Adrenal gland (tissue), 12 donors: ENCODE data around the gene GAN. TPM values are rescaled to one million over a fixed set of nuclear protein-coding genes. Genes with fewer than 3 reads are reported as not detected.
"Not testable (repeated sequence)": the region's sequence is repeated elsewhere in the genome, so short reads cannot be mapped to it uniquely, and the experiment has no call there.

ENCODE experiments used
- DNase-seq, 7 donors: peaks; one replicate each; pipeline ENCODE4 v3.0.0-alpha.2; 2019 to 2020
- H3K27ac ChIP-seq, 5 donors: fragments of 200-600 bp; sonication (generic) in 4 of 5; 1 replicate in 3 of 5; 2 replicates in 2 of 5; pipeline versions ENCODE4 v1.5.1 to v1.8.0; 2016 to 2020; ENCODE audit warnings: mild to moderate bottlenecking in 1 of 5
- H3K27me3 ChIP-seq: fragments of 200-600 bp; 2 replicates; pipeline ENCODE4 v1.8.0; 2021
- H3K36me3 ChIP-seq, 2 donors: fragments of 200-600 bp; replicated peaks in 1 of 2; 1 replicate in 1 of 2; 2 replicates in 1 of 2; pipeline versions ENCODE4 v1.5.1 to v1.8.0; 2018 to 2022
- H3K4me1 ChIP-seq, 2 donors: fragments of 200-600 bp; replicated peaks in 1 of 2; 1 replicate in 1 of 2; 2 replicates in 1 of 2; pipeline versions ENCODE4 v1.5.1 to v1.8.0; 2018 to 2021
- H3K4me3 ChIP-seq, 4 donors: fragments of 200-600 bp; sonication (generic) in 3 of 4; one replicate each; pipeline ENCODE4 v1.5.1; 2016 to 2018
- H3K9me3 ChIP-seq, 3 donors: fragments of 200-600 bp; sonication (generic) in 1 of 3; replicated peaks in 1 of 3; 1 replicate in 2 of 3; 2 replicates in 1 of 3; pipeline versions ENCODE4 v1.5.1 to v1.8.0; 2016 to 2021
- CTCF ChIP-seq, 6 experiments: fragments of 450-650 bp in 4 of 6; fragments of 200-600 bp in 2 of 6; sonication (generic) in 1 of 6; IDR thresholded peaks; 1 replicate in 5 of 6; 2 replicates in 1 of 6; pipeline versions ENCODE4 v1.5.1 to v1.8.0; 2016 to 2021; ENCODE audit warnings: antibody characterized with exemption in 6 of 6, mild to moderate bottlenecking in 2 of 6, moderate library complexity in 1 of 6
- POLR2A ChIP-seq, 2 donors: fragments of 450-650 bp; IDR thresholded peaks; one replicate each; pipeline ENCODE4 v1.6.1; 2017; ENCODE audit warnings: antibody characterized with exemption in 2 of 2, mild to moderate bottlenecking in 2 of 2, moderate library complexity in 1 of 2
- WGBS, 4 donors: extraction: QIAGEN DNeasy Blood & Tissue Kit in 2 of 4; methylation state at CpG; one replicate each; pipeline versions ENCODE4 v1.1.5 to v1.1.7; 2013 to 2017; 5-methylcytosine and 5-hydroxymethylcytosine counted together
- intact Hi-C, 2 donors: fragments of 100-400 bp; cut with DNase I; formaldehyde crosslinking; loops; one replicate each; pipeline versions ENCODE4 v1.14.1 to v1.15.0; 2022 to 2023
- polyA plus RNA-seq, 3 donors: library from polyadenylated mRNA; stranded (reverse); fragments of 200-250 nt in 2 of 3; fragments of 350-450 nt in 1 of 3; fragmentation: Illumina TruSeq in 1 of 3; extraction: RNeasy Lipid Tissue Mini Kit (QIAGEN cat#74804) in 1 of 3; gene quantifications; one replicate each; pipeline ENCODE4 v1.2.3, GENCODE V29; 2013 to 2014
- total RNA-seq, 9 donors: library from RNA; depleted of rRNA in 4 of 9; stranded (reverse); fragments of >200 nt in 4 of 9; fragments of 120-200 nt in 1 of 9; fragmentation: NEBNext Ultra II Directional in 1 of 9; extraction: Animal tissue kit (Norgen Biotek cat#: 25700) in 1 of 9; gene quantifications; one replicate each; pipeline versions ENCODE4 v1.1.0 to v1.2.4, GENCODE V29; 2013 to 2023
- donor health status: healthy with polysubstance abuse.
- donor health status: Bipolar disorder and iron deficiency.
- donor health status: DM: yes; HTN: yes; CAD: no.
- donor health status: DM: no; HTN: no; CAD: no.
- donor health status: DM: no; HTN: no; CAD: no.
- donor health status: DM: yes; HTN: yes; CAD: no.

Gene GAN
- total and polyA plus RNA-seq, 12 donors = 1.0 to 7.5 (median 3.8) TPM

DNA sequence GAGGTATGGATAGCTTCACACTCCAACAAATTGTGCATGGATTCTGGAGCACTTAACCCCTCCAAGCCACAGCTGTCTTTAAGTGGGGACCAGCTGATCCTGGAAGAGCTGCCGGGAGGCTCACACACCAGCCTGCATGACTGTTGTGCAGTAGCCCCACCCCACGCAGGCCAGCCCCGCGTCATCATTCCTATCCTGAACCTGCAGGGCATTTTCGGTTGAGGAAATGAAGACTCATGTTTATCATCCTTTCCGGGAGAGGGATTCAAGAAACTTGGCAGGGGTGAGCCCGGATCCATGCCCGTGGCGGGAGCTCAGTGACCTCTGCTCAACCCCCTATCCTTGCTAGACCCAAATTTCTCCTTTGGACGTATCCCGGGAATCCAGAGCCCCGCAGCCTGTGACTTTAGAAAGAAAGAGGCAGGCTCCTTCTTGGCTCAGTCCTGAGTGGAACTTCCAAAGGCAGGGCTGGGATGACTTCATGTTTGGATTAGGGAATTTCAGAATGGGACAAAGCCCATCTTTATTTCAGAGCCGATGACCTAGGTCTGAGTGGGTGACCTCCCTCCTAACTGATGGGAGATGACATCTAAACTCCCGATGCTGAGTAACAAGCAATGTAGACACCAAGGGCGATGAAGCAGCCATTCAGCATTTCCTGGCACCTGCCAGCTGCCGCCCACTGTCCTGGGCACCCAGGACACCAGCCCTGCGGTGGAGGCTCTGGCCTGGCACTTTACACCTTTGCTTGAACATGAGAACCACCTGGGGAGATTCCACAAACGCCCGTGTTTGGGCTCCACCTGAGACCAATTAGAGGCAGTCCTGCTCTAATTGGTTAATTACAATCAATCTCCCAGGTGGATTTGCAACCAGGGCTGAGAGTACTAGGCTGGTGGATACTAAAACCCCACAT lies 86.5 kb downstream of the GAN start:
- peaks cover 4% of the 10 kb centered on the region in 2 donors for H3K4me1 ChIP-seq
- no peak overlapping the region for H3K27ac ChIP-seq
- 57 to 73% (median 67%) methylated on average over 16 to 19 of the region's 19 CpGs for WGBS, 4 donors
- peaks cover 0 to 7% (median 0%) of the 10 kb centered on the region in 3 donors for H3K9me3 ChIP-seq
- no peak overlapping the region for H3K4me3 ChIP-seq
- no peaks in the 10 kb centered on the region for H3K36me3 ChIP-seq
- no peak for TF ChIP-seq POLR2A (IDR thresholded peaks at IDR 0.05)
- H3K27me3 ChIP-seq = no peaks in the 10 kb centered on the region
- peak in 4 of 7 donors; percentile 24 to 42 (median 30) for DNase-seq
- intact Hi-C loops = loop anchor here (5.0 to 10.0 kb wide), 2 partner anchors 294 to 321 kb away; no protein-coding TSS in a partner anchor

DNA sequence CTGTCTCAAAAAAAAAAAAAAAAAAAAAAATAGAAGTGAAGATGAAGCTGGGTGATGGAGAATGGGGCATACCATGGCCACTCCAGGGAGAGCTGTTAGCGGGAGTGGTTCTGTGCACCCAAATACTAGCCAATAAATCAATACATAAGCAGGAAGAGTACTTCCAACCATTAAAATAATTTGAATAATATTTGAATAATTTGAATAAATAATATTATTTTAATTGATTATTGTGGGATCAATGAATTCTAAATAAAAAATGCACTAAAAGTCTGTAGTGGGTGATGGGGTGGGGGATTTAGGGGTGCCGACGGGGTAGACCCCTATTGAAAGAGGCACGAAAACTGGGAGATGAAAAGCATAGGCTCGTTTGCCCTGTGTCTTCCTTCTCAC lies 88.4 kb downstream of the GAN start:
- Histone ChIP-seq H3K27me3 (no peaks in the 10 kb centered on the region), H3K4me3 (no peak overlapping the region), H3K27ac (no peak overlapping the region), H3K36me3 (no peaks in the 10 kb centered on the region), H3K9me3 (peaks cover 0 to 7% (median 0%) of the 10 kb centered on the region in 3 donors), H3K4me1 (peaks cover 4% of the 10 kb centered on the region in 2 donors)
- DNase-seq = no peak
- 19 to 25% (median 21%) methylated on average over 5 of the region's 5 CpGs for WGBS, 4 donors
- TF ChIP-seq POLR2A (IDR thresholded peaks at IDR 0.05) (no peak), CTCF (IDR thresholded peaks at IDR 0.05) (no peak)
- intact Hi-C loops = loop anchor here (5.0 to 10.0 kb wide), 2 partner anchors 292 to 319 kb away; no protein-coding TSS in a partner anchor

- peak; percentile 77 to 94 (median 89) for DNase-seq
- H3K36me3 ChIP-seq = no peaks in the 10 kb centered on the region
- intact Hi-C loops = loop anchor here (5.0 to 10.0 kb wide), 2 partner anchors 291 to 319 kb away; no protein-coding TSS in a partner anchor
- peak overlapping the region in 1 of 4 donors; percentile 34 for H3K4me3 ChIP-seq
- 27 to 40% (median 28%) methylated on average over 8 to 37 of the region's 37 CpGs for WGBS, 4 donors
- no peak for TF ChIP-seq POLR2A (IDR thresholded peaks at IDR 0.05)
- TF ChIP-seq CTCF (IDR thresholded peaks at IDR 0.05) = peak; percentile 94 to 97 (median 95)
- H3K4me1 ChIP-seq = peaks cover 4% of the 10 kb centered on the region in 2 donors
- H3K27me3 ChIP-seq = no peaks in the 10 kb centered on the region
- no peak overlapping the region for H3K27ac ChIP-seq
- H3K9me3 ChIP-seq = peaks cover 0 to 7% (median 0%) of the 10 kb centered on the region in 3 donors
These were observed 89.0 kb downstream of the GAN start for GRCh38 chr16:81403601-81404391.

DNA sequence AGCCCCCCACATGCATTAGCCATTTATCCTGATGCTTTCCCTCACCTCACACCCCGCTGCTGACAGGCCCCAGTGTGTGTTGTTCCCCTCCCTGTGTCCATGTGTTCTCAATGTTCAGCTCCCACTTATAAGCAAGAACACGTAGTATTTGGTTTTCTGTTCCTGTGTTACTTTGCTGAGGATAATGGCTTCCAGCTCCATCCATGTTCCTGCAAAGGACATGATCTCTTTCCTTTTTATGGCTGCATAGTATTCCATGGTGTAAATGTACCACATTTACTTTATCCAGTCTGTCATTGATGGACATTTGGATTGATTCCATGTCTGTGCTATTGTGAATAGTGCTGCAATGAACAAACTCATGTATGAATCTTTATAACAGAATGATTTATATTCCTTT lies 90.2 kb downstream of the GAN start:
- intact Hi-C loops = loop anchor here in 1 of 2 donors (10.0 kb wide), 1 partner anchor 290 kb away; no protein-coding TSS in a partner anchor
- WGBS, 4 donors = 76 to 98% (median 97%) methylated on average over 2 of the region's 2 CpGs
- not testable (repeated sequence) for H3K4me1 ChIP-seq, H3K36me3 ChIP-seq, DNase-seq, H3K4me3 ChIP-seq, H3K9me3 ChIP-seq, H3K27ac ChIP-seq, H3K27me3 ChIP-seq
